Dermis microvascular lymphatic vessel endothelial cell (primary cell): ENCODE measurements around the gene GXYLT1. TPM values are rescaled to one million over a fixed set of nuclear protein-coding genes. Genes with fewer than 3 reads are reported as not detected.
"Not testable (repeated sequence)": the region's sequence is repeated elsewhere in the genome, so short reads cannot be mapped to it uniquely, and the experiment has no call there.

Experiments
- DNase-seq, 2 donors: peaks; one replicate each; pipeline versions ENCODE4 v3.0.0 to v3.0.0-alpha.2; 2010; ENCODE audit warnings: low read depth in 2 of 2
- total RNA-seq: library from RNA; depleted of rRNA; stranded (reverse); fragments of >200 nt; gene quantifications from 2 replicates; pipeline ENCODE4 v1.2.1, GENCODE V29; 2014

The GXYLT1 gene
- total RNA-seq, 1 donor from 2014 or later: 14.5 TPM

DNA sequence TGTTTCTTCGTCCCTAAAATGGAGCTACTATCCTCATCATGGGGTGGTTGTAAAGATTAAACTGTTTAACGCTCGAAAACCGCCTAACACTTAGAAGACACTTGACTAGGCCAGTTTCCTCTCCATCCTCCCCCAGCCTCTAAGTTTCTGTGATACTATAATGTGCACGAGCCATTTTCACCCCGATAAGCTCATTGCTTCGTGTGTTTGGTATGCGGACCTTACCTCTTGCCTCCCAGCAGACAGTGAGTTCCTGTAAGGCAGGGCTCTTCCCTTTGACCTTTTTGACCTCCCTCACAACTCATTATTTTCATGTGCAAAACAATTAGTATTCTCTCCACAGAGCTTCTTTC, 499 bp upstream of the GXYLT1 start:
- no peak for DNase-seq

DNA sequence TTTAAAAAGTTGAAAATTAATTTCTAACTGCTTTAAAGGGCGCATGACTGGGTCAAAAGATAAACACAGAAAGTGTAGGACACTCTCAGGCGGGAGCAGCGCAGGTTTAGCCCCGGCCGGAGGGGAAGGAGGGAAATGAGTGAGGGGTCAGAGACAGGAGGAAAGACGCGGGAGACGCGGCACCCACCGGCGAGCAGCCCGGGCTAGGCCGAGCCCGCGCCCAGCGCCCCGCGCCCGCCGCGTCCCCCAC, 591 bp downstream of the GXYLT1 start:
- DNase-seq: no peak

DNA sequence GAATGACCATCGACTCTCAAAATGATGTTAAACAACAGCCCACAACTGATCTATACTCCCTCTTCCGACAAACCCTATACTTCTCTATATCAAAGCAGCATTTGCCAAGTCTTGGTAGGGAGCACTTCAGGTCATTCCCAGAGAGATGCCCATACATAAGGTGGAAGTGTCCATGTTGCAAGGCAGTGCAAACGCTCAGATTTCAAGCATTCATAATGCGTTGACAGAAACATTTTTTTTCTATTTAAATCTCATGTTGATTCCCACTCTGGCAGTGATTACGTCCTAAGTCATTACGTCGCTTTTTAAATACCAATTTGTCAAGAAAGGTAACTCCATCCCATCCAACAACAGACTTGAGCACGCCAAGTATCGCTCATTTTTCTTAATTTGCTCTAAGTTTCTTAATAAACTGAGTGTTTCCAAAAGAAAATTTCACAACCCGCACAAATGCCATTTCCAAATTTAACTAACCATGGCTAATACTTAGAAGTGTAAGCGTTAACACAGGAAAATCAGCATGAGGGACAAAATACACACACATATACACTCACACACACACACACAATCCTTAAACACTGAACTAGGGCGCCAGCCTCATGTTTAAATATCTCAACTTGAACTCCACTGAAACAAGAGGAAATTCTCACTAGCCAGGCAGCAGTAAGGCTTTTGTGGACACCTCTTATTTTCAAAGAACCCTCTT, 1.1 kb downstream of the GXYLT1 start:
- DNase-seq: peak in 1 of 2 donors; percentile 35

DNA sequence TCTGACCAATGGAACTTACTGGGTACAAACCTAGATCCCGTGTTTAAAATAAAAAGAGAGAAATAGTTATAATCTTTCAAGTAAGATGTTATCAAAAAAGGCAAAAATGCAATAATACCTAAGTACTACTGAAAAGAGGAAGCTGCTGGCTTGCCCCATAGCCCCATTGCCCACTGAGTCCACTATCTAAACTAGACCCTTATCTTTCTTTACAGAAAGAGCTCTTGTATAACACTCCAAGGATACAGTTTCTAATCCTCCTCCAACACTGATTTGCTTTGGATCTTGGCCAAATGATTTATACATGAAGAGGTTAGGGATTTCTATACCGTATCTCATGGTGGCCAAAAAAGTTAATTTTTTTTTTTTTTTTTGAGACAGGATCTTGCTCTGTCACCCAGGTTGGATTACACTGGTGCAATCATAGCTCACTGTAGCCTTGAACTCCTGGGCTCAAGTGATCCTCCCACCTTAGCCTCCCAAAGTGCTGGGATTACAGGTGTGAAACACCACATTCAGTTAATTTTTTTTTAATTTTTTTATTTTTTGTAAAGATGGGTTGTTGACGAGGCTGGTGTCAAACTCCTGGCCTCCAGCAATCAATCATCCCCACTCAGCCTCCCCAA, 2.6 kb downstream of the GXYLT1 start:
- no peak for DNase-seq

DNA sequence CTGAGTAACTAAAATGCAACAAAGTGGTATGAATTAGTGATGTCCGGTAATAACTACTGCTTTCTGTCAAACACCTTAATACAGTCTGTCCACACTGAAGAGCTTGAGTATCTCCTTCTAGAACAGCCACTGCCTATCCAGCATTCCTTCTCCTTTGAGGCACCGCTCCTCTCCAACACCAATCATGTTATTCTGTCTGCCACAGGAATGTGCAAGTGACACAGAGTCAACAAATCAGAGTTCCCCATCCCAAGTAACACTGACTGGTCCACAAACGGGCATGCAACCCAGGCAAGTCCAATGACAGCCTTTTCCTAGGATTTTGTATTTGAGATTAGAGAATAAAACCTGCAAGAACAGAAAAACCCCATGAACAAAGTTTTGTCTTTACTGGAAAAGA, 3.8 kb downstream of the GXYLT1 start:
- peak in 1 of 2 donors; percentile 3 for DNase-seq

DNA sequence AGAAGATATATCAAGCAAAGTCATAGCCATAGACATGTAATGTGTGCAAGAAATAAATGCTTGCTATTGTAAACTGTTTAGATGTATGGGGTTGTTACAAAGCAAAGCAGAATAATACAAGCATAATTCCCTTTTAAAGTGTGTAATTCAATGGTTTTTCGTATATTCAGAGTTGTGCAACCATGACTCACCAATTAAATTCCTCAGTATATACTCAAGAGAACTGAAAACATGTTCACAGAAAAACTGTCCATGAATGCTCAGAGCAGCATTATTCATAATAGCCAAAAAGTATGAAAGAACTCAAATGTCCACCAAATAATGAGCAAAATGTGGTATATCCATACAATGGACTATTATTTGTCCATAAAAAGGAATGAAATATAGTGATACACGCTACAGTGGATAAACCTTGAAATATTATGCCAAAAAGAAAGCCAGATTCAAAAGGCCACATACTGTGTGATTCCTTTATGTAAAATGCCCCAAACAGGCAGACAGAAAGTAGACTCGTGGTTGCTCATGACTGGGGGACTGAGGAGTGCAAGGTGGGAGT, 9.3 kb downstream of the GXYLT1 start:
- DNase-seq: no peak

DNA sequence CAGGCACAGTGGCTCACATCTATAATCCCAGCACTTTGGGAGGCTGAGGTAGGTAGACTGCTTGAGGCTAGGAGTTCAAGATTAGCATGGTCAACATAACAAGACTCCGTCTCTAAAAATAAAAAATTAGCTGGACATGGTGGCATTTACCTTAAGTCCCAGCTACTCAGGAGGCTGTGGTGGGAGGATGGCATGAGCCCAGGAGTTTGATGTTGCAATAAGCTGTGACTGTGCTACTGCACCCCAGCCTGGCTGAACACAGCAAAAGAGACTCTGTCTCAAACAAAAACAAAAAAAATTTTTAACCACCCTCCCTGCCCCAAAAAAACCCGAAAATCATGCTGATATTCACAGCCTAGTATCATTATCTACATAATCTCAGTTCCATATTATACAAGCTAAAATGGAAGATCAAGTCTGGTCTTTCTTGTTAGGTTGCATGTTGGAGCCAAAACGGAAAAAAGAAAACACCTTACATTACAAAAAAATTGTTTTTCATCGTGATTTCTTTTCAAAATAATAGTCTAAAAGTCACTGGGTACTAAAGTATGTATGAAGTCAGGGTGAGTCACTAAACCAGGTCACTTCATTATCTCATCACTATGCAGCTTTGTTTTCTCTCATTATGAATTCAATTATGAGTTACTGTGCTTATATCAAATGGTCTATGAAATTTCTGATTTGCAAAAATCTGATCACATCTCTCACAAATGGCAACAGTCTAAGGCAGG, 13.8 kb downstream of the GXYLT1 start:
- DNase-seq: peak in 1 of 2 donors; percentile 49

DNA sequence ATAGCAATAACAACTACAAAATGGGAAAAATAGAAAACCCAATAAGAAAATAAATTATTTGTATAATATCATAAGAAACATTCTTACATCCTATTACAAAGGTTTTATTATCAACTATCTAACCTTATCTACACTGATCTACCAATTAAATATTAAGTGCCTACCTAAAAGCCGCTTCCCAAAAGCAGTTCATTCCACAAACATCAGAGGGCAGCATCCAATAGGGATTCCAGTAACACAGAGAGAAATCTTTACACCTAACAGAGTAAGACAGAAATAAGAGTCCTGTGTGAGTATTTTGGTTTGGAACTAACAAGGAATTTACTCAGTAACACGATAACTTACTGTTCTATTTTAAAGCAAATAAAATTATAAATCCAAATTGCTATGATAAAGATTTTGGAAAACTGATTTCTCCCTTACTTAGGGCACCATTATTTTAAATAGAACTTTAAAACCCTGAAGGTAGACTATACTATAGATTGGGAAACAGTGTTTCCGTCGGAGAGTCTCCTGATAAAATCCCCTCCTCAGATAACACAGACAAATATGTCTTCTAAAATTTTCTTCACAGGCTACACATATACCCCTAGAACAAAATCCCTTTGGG, 15.0 kb downstream of the GXYLT1 start:
- DNase-seq: peak; percentile 76 to 81

DNA sequence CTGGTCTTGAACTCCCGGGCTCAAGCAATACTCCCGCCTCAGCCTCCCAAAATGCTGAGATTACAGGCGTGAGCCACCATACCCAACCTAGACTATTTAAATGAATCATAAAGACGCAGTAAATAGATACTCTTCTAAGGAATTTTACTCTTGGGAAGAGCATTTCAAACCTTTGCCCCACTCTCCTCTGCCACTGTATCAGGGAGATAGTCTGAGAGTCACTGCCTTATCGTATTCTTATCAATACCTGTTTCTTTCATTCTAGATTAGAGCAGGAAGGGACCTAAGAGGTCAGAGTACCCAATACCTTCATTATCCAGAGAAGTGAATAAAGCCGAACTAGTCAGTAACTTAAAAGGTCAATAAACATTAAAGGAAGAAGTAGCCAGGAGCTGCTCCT, 15.8 kb downstream of the GXYLT1 start:
- no peak for DNase-seq

DNA sequence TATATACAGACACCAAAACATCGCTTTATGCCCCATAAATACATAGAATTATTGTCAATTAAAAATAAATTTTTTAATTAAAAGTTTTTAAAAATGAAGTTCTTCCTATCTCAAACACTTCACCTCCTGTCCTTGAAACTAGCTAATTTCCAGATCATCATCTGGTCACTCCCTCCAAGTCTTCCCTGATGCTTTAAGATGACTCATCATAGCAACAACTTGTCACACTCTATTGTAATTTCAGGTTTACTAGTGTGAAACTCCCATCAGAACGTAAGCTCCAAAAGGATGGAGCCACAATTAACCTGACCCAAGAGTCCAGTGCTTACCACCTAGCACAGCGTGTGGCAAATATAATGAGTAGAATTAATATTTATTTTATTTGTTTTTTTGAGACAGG, 16.3 kb downstream of the GXYLT1 start:
- peak in 1 of 2 donors; percentile 29 for DNase-seq

DNA sequence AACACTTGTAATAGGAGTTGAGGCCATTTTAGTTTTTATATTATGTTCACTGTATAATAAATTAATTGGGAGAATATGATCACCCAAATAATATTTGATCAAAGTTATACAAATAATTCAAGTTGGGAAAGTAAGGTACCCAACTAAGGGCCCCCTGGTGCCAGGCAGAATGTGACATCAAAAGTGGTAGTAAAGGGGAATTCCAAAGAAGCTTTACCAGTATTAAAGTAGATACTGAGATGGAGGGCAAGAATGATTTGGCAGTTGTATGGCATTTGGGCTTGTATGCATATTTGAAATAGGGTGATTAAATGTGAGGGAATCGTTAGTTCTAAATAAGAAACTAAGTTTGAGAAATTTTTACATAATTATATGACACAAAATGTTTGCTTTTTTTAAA, 17.7 kb downstream of the GXYLT1 start:
- no peak for DNase-seq

DNA sequence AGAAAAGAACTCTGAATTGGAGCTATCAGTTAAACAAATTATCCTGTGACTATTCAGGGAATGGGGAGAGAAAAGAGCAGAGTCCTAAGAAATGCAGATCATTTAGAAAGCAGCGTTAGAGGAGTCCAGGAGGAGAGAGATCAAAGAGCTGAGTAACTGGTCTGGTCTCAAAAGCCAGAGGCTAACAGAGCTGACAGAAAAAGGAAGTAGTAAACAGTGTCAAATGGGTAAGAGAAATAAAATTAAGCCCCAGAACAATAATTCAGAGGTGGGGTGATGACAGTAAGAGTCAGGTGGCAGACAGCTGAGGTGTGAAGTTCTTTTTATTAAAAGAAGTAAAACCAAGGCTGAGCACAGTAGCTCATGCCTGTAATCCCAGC, 19.3 kb downstream of the GXYLT1 start:
- no peak for DNase-seq

DNA sequence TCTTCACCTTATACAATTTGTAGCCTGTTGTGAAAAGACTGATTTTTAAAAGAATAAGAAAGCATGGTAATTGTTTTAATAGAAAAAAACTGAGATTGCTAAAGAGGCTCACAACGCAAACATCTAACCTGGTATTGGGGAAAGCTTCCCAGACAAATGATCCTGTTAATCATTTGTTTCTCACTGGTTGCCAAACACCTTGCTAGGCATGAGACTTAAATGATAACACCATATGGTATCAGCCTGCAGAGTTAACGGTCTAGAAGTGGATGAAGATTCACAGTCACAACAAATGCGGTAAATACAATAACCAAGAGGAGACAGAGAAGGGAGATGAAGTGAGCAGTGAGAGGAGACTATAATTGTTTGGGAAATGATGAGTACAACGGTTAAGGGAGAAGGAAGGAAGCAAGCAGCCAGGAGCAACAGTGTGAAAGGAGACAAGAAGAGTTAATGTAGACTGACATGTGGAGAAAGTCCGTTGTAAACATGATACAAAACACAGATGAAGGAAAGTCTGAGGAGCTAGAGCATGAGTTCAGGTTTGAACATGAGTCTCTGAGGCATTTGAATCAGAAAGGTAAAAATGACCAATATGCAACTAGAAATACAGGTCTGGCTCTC, 19.8 kb downstream of the GXYLT1 start:
- DNase-seq: peak in 1 of 2 donors; percentile 4

DNA sequence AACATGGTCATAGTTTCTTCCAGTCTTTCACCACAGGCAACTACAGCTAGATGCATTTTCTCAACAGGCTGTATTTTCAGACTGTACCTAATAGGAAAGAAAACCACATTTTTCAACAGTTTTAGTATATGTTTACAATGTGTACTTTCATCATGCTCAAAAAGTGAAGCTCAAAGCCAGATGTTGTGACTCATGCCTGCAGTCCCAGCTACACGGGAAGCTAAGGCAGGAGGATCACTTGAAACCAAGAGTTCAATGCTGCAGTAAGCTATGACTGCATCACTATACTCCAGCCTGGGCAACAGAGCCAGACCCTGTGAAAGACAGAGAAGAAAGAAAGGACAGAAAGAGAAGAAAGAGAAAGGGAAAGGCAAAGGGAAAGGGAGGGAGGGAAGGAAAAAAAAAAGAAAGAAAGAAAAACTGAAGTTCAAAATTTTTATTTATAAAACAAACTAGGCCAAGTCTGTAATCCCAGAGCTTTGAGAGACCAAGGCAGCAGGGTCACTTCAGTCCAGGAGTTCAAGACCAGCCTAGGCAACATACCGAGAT, 25.5 kb downstream of the GXYLT1 start:
- peak in 1 of 2 donors; percentile 38 for DNase-seq

DNA sequence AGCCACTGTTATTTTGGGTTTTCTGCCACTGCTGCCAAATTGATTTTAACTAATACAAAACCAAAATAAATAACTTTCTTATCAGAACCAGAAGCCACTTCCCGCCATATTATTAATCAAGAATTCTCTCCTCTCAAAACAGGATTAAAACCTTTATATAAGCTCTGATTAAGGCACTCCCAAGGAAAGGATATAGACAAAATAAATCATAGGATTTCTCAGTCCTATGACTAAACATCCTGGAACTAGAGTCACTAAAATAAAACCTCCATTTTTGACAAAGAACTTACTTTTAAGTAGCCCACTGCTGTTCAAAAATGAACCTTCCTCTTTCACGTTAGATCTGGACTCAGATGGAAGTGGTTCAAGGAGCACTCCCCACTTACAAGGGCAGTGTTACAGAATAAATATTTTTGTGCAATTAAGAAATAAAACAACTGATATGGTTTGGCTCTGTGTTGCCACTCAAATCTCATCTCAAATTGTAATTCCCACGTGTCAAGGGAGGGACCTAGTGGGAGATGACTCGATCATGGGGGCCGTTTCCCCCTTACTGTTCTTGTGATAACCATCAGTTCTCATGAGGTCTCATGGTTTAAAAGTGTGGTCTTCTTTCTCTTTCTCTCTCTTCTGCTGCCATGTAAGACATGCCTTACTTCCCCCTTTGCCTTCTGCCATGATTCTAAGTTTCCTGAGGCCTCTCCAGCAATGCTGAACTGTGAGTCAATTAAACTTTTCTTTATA, 26.4 kb downstream of the GXYLT1 start:
- no peak for DNase-seq

DNA sequence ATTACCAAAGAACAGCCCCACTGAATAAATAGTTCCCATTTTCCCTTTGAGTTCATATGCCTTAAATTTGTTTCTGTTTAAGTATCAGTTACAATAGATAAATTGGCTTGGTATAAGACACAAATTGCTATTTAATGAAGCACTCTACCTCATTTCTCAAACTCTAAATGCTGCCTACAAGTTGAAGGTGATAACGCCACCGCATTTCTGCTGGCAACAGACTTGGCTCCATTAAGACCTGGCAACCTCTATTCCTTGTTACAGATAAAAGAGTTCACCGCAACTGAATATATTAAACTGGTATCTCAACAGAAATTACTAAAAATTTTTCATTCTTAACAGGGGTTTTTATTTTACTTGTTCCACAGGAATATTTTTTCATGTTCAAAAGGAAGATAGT, 35.6 kb downstream of the GXYLT1 start:
- DNase-seq: no peak

DNA sequence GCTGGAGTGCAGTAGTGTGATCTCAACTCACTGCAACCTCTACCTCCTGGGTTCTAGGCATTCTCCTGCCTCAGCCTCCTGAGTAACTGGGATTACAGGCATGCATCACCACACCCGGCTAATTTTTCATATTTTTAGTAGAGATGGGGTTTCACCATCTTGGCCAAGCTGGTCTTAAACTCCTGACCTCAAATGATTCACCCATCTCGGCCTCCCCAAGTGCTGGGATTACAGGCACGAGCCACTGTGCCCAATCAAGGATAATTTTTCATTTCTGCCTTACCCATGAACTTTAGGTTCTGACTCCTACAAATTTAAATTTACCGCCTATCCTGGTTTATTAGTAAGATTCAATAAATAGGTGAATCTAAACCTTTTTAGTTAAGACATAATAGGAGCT, 37.9 kb downstream of the GXYLT1 start:
- DNase-seq: not testable (repeated sequence)

DNA sequence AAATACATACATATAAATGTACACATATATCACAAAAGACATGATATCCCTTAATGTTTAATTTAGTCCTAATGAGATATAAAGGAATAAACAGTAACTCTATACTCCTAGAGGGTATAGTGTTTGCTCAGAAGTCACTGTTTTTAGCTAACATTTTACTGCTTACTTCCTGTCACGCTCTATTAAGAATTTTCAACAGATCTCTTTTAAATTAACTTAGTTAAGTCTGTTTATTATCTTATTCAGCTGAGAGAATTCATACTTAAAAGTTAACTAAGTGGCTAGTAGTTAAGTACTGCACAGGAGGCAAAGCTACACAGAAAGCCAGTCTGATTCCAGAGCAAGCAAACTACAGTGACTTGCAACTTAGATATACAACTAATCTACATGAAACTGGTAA, 39.9 kb downstream of the GXYLT1 start:
- no peak for DNase-seq

DNA sequence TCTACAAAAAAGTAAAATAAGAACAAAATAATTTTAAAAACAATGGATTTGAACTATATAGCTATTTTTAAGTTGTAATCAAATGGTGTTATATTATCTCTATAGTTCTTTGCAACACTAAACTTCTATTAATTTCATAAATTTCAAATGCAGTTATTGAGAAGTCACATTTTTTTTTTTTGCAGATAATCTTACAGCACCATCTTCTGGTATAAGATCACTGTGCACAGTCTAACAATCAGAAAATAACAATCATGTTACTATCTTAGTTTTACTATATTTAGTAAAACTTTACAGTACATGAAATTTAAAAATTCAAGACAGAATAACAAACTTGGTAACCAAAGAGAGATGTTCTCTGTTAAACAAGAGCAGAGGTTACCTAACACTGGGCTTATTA, 40.6 kb downstream of the GXYLT1 start:
- DNase-seq: no peak

DNA sequence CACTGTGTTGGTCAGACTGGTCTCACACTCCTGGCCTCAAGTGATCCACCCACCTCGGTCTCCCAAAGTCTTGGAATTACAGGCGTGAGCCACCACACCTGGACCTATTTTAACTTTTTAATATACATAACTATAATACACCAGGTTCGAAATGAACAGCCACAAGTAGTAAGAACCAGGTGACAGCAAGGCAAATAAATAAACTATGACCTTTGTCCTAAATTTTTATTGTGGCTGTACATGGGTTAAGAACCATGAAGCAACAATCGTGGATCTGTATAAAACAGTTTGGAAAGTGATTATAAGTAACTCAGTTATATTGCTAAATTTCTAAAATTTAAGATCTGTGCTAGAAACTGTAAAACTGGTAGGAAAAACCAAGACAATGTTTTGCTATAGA, 41.5 kb downstream of the GXYLT1 start:
- DNase-seq: no peak

DNA sequence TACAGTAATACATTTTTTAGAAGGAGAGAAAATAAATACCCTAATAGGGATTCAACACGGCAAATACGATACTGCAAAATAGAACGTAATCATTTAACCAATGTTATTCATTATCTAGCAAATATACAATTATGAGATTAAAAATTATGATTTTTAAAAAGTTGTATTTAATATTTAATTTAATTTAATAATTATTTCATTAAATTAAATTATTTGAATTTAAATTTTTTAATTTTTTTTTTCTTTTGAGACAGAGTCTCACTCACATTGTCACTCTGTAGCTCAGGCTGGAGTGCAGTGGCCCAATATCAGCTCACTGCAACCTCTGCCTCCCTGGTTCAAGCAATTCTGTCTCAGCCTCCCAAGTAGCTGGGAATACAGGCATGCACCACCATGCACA, 42.0 kb downstream of the GXYLT1 start:
- no peak for DNase-seq
